Muscle of arm (tissue), 12 donors: ENCODE results near the gene CD300LG. TPM values are rescaled to one million over a fixed set of nuclear protein-coding genes. Genes with fewer than 3 reads are reported as not detected.
A peak's percentile ranks its signal among the peaks of the same experiment; 100 is the strongest.

Experiments used
- DNase-seq: peaks from one replicate; pipeline ENCODE4 v3.0.0-alpha.2; 2013
- polyA plus RNA-seq, 12 donors: library from polyadenylated mRNA; unstranded; fragments of 120-200 nt; gene quantifications; one replicate each; pipeline ENCODE4 v1.2.1, GENCODE V29; 2013; ENCODE audit not compliant: insufficient read length in 12 of 12

Gene CD300LG
- polyA plus RNA-seq, 12 donors: 1.6 to 3.2 (median 2.2) TPM; not detected in 2

GRCh38 chr17:43823350-43824084 is 23.5 kb upstream of the CD300LG start:
- DNase-seq: no peak

DNA sequence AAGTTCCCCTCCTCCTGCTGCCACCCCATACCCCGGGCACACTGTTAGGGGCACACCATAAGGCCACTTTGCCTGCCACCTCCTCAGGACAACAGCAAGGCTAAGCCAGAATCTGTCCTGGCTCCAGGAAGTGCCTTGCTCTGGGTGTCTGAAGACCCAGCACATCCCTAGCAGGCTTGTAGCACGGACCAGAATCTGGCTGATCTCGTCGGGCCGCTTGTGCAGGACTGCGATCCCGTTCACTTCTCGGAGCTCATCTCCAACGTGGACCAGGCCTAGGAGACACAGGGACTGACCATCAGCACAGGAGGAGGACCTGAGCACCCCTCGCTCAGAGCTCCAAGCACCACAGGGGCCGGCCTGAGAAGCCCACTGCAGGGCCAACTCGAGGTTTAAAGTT is 21.4 kb upstream of the CD300LG start:
- DNase-seq: no peak

GRCh38 chr17:43826206-43826605 is 20.8 kb upstream of the CD300LG start:
- DNase-seq: no peak

DNA sequence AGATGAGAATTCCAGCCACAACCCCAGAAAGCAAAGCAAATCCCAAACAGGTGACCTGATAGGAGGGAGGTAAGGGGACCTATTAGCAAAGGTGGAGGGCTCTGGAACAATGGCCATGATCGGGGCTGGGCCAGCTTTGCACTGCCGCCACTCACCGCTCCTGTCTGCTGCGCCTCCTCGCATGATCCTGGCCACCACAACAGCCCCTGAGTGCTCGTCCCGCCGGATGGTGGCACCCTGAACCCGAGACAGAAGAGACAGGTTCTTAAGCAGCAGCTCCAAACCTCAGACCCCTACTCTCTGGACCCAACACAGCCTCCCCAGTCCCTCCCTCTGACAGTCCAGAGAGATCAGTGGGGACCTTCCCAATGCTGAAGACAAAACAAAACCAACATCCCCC is 19.4 kb upstream of the CD300LG start:
- DNase-seq: no peak

DNA sequence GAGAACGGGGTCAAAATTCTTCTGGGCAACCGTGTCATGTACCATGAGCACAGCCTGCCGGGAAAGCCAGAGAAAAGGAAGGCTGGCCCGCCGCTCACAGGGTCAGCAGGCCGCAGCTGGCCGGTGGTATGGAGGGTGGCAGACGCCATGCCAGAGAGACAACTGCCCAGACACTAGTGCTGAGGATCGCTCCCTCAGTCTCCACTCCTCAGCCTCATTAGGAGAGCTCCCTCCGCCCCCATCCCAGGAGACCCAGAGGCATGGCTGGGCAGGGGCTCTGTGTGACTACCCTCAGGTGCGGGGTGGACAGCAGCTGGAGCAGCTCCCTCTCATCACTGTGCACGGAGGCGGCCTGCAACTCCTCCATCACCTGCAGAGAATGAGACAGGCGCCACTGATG is 17.2 kb upstream of the CD300LG start:
- DNase-seq: no peak

- DNase-seq: no peak
Observed at GRCh38 chr17:43830510-43831140, 16.4 kb upstream of the CD300LG start.

GRCh38 chr17:43831633-43832032 is 15.3 kb upstream of the CD300LG start:
- no peak for DNase-seq

- no peak for DNase-seq
Observed at GRCh38 chr17:43832168-43832975, 14.6 kb upstream of the CD300LG start.

GRCh38 chr17:43832976-43833829 is 13.8 kb upstream of the CD300LG start, which contains the start of gene MPP3:
Gene MPP3 (minus strand): TSS chr17:43833146. CDS start chr17:43831906, 1,240 bp downstream.
- DNase-seq: peak; percentile 42

GRCh38 chr17:43834106-43834505 is 12.9 kb upstream of the CD300LG start:
- no peak for DNase-seq

DNA sequence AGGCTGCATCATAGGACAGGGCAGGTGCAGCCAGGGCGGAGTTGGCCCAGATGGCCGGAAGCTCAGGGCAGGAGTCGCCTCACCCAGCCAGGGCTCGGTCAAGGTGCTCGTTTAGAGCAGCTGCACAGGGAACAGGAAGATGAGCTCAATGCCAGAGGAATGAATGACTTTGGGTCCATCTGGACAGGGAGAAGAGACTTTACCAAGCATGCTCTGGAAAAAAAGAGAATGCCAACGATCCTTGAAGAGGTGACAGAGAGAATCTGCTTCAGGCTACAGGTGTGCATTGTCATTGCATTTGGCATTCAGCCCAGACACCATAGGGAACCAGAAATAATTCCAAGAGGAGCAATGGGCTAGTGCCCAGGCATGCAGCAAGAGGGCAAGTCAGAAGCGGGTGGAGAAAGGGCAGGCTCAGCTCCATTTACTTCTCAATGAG is 7.3 kb upstream of the CD300LG start:
- no peak for DNase-seq

- no peak for DNase-seq
Observed at GRCh38 chr17:43840814-43841213, 6.2 kb upstream of the CD300LG start.

DNA sequence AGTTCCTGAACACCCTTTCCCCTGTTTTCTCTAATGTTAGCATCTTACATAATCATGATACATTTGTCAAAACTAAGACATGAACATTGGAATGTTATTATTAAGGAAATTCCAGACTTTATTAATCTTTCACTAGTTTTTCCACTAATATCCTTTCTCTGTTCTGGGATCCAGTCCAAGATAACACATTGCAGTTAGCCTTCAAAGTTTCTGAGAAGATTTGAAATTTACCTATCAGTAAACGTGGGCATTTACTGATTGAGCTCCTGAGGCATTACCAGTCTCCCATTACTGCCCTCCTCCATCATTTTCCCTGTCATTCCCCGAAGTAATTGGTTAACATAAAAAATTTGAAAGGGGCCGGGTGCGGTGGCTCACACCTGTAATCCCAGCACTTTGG is 5.7 kb upstream of the CD300LG start:
- DNase-seq: no peak

GRCh38 chr17:43842091-43842974 is 4.6 kb upstream of the CD300LG start:
- peak; percentile 61 for DNase-seq

DNA sequence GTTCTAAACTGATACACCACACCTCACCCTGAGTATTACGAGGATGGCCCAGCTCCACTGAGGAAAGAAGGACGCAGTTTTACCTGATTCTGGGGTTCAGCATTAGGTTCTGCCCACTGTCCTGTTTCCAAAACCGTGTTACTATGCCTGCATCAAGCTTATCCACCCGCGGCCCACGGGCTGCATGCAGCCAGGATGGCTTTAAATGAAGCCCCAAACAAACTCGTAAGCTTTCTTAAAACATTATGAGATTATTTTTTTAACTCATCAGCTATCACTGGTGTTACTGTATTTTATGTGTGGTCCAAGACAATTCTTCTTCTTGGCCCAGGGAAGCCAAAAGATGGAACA is 4.0 kb upstream of the CD300LG start:
- DNase-seq: no peak

GRCh38 chr17:43844241-43844640 is 2.7 kb upstream of the CD300LG start:
- DNase-seq: no peak

- DNase-seq: no peak
Observed at GRCh38 chr17:43845766-43846165, 1.2 kb upstream of the CD300LG start.

DNA sequence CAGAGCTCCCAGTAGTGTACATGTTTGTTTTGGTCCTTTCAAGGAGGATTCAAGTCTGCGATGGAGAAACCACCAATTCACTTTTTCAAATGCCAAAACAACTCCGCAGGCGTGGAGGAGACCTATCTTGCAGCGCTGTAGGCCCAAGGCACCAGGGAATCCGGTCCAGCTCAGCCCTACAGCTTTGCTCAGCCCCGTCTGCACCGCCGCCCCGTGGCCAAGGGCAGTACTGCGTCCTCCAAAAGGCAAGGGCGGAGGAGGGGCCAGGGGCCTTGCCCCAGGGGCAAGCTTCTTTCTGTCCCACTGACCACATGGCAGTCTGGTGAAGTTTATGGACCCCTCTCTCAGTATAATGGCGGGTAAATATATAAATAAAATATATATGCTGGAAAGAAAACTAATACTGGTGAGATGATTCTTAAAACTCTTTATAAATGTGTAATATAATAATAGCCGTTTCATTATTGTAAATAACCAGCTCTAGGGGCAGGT is 709 bp upstream of the CD300LG start:
- DNase-seq: peak; percentile 71

DNA sequence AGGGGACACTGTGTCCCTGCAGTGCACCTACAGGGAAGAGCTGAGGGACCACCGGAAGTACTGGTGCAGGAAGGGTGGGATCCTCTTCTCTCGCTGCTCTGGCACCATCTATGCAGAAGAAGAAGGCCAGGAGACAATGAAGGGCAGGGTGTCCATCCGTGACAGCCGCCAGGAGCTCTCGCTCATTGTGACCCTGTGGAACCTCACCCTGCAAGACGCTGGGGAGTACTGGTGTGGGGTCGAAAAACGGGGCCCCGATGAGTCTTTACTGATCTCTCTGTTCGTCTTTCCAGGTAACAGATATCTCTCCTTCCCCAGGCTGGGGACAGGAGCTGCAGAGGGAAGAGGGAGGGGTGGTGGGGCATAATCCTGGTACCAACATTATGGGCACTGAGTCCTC is 1.6 kb downstream of the CD300LG start:
- no peak for DNase-seq

GRCh38 chr17:43849116-43849515 is 2.1 kb downstream of the CD300LG start:
- DNase-seq: no peak

DNA sequence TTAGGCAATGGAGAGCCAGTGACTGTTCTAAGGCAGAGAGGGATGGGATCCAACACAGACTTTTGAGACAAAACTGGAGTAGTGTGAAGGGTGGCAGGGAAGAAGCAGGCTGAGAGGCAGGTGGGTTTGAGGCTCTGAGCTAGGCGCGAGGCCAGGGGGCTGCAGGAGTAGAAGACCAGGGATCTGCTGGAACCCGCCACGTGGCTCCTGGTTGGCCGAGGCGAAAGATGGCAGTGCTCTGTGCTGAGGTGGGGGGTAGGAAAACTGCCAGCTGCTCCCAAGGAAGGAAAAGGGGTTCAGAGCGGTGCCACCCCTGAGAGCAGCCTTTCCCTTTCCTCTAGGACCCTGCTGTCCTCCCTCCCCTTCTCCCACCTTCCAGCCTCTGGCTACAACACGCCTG is 5.6 kb downstream of the CD300LG start:
- DNase-seq: no peak
